ENCODE measurements around the gene TBC1D2B.

Gene TBC1D2B

GRCh38 chr15:78093242-78094020 lies 15.9 kb upstream of the TBC1D2B start:
- DNase-seq (ENCODE audit: low read depth) = peak; percentile 96
- TF ChIP-seq CTCF (conservative IDR thresholded peaks at IDR 0.05; ENCODE audit: low read length) = no peak; the same call in 1 of the 2 replicates
- no peak overlapping the region for H3K4me3 ChIP-seq (ENCODE audit: low read length)

- no peak within 1 kb of the TSS for H3K4me3 ChIP-seq (ENCODE audit: low read length)
- TF ChIP-seq CTCF (conservative IDR thresholded peaks at IDR 0.05; ENCODE audit: low read length) = no peak
- DNase-seq (ENCODE audit: low read depth) = no peak
Measured at GRCh38 chr15:78092261-78093041, 14.9 kb upstream of the TBC1D2B start, which contains the start of gene SH2D7. Gene SH2D7 (plus strand): TSS chr15:78092561. CDS start chr15:78092585, 24 bp downstream.

- no peak for TF ChIP-seq CTCF (conservative IDR thresholded peaks at IDR 0.05; ENCODE audit: low read length)
- DNase-seq (ENCODE audit: low read depth) = peak; percentile 42
- H3K4me3 ChIP-seq (ENCODE audit: low read length) = no peak overlapping the region
Measured at GRCh38 chr15:78090422-78091063, 13.0 kb upstream of the TBC1D2B start.

GRCh38 chr15:78088773-78089080 lies 11.2 kb upstream of the TBC1D2B start:
- no peak for DNase-seq (ENCODE audit: low read depth)
- no peak overlapping the region for H3K4me3 ChIP-seq (ENCODE audit: low read length)
- no peak for TF ChIP-seq CTCF (conservative IDR thresholded peaks at IDR 0.05; ENCODE audit: low read length)

- H3K4me3 ChIP-seq (ENCODE audit: low read length) = no peak overlapping the region
- no peak for TF ChIP-seq CTCF (conservative IDR thresholded peaks at IDR 0.05; ENCODE audit: low read length)
- DNase-seq (ENCODE audit: low read depth) = no peak
Measured at GRCh38 chr15:78087951-78088772, 10.7 kb upstream of the TBC1D2B start.

- TF ChIP-seq CTCF (conservative IDR thresholded peaks at IDR 0.05; ENCODE audit: low read length) = no peak
Measured at GRCh38 chr15:78085928-78086327, 8.4 kb upstream of the TBC1D2B start.

More at GRCh38 chr15:78085928-78086327, 8.4 kb upstream of the TBC1D2B start:
- peak; percentile 92 for DNase-seq (ENCODE audit: low read depth)
- H3K4me3 ChIP-seq (ENCODE audit: low read length) = no peak overlapping the region
